Measurements from ENCODE around the gene STX8.
"Not testable (repeated sequence)": the region's sequence is repeated elsewhere in the genome, so short reads cannot be mapped to it uniquely, and the experiment has no call there.

The STX8 gene

DNA sequence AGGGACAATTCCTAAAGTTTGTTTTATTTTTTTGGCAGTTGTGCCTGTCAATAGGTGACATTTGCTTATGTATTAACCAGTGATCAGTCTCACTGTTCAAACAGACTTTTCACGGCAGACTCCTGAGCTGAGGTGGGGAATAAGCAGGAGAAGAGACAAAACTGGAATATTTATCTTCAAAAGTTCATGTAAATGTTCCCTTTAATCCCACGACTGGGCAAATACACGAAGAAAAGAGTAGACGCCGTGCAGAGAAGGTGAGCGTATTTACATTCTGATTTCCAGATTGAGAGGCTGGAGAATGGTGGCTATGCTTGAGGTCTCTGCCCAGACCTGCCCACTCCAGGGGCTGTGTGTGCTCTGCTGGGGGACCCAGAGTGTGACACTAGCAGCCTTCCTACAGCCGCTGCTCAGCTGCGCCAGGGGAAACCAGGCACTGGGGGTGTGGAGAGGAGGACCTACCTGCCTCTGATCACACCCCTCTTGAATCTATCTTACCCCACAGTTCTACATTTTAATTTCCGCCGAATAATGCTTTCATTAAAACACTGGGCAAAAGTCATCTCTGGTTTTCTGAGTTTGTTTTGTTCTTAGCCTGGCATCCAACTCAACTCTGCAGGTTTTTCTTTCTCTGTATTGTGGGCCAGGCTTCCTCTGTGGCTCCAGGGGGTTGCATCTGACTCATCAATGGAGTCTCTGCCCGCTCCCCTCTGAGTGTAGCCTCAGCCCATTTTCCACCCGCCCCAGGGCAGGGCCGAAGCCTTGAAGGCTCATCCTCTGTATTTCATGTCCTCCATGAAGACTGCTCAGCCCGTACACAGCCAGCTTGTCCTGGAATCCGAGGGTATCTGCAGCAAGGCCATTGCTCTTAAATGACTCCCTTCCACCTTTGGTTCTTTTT lies 317.3 kb downstream of the STX8 start:
- DNase-seq (ENCODE audit: low spot score), result no peak

DNA sequence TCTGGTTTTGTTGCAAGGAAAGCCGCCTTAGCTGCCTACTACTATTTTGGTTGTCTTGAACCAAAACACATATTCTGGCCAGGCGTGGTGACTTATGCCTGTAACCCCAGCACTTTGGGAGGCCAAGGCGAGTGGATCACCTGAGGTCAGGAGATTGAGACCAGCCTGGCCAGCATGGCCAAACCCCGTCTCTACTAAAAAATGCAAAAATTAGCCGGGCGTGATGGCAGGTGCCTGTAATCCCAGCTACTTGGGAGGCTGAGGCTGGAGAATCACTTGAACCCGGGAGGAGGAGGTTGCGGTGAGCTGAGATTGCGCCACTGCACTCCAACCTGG lies 318.0 kb downstream of the STX8 start:
- in situ Hi-C loops (cut with MboI; ENCODE audit: low sequenced_read_pairs, unreplicated experiment), result not testable (repeated sequence)

More for the DNA sequence above, 317.3 kb downstream of the STX8 start:
- in situ Hi-C loops (cut with MboI; ENCODE audit: low sequenced_read_pairs, unreplicated experiment), result no loop called here
- TF ChIP-seq, protein P1, sequence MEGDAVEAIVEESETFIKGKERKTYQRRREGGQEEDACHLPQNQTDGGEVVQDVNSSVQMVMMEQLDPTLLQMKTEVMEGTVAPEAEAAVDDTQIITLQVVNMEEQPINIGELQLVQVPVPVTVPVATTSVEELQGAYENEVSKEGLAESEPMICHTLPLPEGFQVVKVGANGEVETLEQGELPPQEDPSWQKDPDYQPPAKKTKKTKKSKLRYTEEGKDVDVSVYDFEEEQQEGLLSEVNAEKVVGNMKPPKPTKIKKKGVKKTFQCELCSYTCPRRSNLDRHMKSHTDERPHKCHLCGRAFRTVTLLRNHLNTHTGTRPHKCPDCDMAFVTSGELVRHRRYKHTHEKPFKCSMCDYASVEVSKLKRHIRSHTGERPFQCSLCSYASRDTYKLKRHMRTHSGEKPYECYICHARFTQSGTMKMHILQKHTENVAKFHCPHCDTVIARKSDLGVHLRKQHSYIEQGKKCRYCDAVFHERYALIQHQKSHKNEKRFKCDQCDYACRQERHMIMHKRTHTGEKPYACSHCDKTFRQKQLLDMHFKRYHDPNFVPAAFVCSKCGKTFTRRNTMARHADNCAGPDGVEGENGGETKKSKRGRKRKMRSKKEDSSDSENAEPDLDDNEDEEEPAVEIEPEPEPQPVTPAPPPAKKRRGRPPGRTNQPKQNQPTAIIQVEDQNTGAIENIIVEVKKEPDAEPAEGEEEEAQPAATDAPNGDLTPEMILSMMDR (IDR thresholded peaks at IDR 0.05; ENCODE audit: borderline replicate concordance, control extremely low read depth, extremely low read depth, insufficient read depth, missing control alignments), result no peak

DNA sequence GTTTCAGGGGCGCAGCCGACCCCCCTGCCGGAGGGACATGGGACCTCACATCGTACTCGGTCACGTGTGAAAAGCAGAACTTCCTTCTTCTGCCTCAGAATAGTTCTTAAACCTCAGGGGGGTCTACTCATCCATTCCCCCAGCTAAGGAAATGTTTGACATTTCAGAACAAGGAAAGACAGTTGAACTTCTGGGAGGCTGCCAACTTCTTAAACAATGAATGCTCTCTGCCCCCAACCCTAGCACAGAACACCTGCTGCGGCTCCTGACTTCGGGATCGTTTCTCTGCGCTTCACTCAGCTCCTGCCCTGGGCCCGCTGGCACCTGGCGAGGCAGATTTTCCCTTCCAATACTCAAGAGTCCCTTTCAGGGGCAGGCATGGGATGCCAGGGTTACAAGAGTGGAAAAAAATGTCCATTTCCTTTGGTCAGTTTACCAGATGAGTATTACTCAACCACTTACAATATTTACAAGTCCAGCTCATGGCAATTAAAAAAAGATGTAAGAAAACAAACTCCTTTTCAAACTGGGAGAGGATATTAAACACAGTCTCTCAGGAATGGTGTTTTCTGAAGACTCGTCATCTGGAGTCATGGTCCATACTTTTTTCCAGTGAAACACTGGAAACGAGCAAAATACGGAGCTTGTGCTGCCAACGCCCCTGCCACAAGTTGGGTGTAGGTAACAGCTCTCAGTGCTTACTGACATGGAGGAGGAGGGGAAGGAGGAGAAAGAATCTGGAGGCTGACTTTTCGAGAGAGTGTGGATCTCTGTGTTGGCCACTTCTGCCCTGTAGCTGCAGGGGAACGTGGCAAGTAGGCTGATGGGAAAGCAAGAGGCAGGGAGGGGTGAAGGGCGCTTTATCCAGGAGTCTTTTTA lies 318.6 kb downstream of the STX8 start:
- no peak for DNase-seq (ENCODE audit: low spot score)
- TF ChIP-seq, protein P1 (IDR thresholded peaks at IDR 0.05; ENCODE audit: borderline replicate concordance, control extremely low read depth, extremely low read depth, insufficient read depth, missing control alignments), result no peak
- in situ Hi-C loops (cut with MboI; ENCODE audit: low sequenced_read_pairs, unreplicated experiment), result no loop called here

More for the DNA sequence above, 318.0 kb downstream of the STX8 start:
- DNase-seq (ENCODE audit: low spot score), result not testable (repeated sequence)

DNA sequence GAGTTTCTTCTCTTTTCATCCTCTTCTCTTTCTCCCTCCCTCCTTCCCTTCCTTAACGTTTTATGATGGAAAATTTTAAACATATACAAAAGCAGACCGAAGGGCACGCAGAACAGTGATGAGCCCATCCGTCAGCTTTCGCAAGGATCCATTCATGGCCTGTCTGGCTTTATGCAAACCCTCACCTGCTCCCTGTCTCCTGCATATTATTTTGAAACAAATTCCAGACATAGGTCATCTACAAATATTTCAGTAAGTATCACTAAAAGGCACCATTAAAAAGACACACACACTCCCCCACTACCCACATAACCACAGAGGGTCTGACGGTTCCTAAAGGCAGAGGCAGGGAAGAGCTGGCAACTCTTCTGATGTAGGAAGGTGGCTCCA lies 319.3 kb downstream of the STX8 start:
- no peak for DNase-seq (ENCODE audit: low spot score)
- TF ChIP-seq, protein P1 (IDR thresholded peaks at IDR 0.05; ENCODE audit: borderline replicate concordance, control extremely low read depth, extremely low read depth, insufficient read depth, missing control alignments), result no peak
- in situ Hi-C loops (cut with MboI; ENCODE audit: low sequenced_read_pairs, unreplicated experiment), result no loop called here

DNA sequence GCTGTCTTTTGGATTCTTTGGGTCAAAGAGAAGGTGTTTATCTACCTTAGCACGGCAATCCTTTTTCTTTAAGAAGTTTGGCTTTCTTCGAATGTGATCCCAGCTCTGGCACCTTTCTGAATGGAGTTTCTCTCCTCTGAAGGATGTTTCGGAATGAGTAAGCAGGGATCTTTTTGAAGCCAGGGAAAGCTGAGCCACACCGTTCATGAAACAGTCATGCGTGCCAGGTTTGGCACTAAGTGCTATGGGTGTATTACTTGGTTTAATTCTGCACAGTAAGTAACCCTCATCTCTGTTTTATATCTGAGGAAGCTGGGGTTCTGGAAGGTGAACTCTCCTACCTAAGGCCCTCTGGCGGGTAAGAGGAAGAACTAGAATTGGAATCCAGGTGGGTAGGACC lies 319.8 kb downstream of the STX8 start:
- DNase-seq (ENCODE audit: low spot score), result no peak
- in situ Hi-C loops (cut with MboI; ENCODE audit: low sequenced_read_pairs, unreplicated experiment), result no loop called here
- TF ChIP-seq, protein P1 (IDR thresholded peaks at IDR 0.05; ENCODE audit: borderline replicate concordance, control extremely low read depth, extremely low read depth, insufficient read depth, missing control alignments), result no peak

DNA sequence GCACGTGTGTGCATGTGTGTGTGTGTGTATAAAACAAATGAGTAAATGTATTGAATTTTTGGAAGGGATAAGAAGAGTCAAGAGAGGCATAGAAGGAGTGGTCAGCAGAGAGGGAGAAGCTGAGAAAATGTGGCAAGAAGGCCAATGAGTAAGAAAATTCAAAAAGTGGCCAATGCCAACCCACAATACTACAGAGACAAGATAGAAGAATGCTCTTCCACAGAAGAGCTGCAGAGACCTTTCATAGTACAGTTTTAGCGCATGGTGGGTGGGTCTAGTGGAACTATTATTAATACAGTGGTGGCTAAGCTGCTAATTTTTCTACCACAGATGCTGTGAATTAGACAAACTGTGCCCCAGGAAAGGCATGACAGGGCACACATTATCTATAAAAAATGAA lies 320.8 kb downstream of the STX8 start:
- in situ Hi-C loops (cut with MboI; ENCODE audit: low sequenced_read_pairs, unreplicated experiment), result no loop called here
- DNase-seq (ENCODE audit: low spot score), result no peak
- TF ChIP-seq, protein P1 (IDR thresholded peaks at IDR 0.05; ENCODE audit: borderline replicate concordance, control extremely low read depth, extremely low read depth, insufficient read depth, missing control alignments), result no peak

DNA sequence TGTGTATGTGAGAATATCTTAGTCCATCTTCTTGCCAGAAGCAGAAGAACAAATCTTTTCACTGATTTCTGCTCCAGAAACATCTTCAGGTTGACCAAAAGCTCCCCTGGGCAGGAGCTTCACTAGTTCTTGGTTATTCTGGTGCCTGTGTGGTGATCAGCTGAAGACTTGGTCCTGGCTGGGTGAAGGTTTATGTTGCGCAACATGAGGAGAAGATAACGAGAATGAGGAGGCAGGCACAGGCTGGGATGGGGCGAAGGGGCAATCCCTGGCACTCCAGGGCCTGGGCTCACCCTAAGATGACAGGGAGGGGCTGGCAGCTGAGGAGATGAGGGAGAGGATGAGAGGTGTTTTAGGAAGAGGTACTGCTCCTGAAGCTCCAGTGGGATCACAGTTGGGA lies 322.3 kb downstream of the STX8 start:
- DNase-seq (ENCODE audit: low spot score), result no peak
- TF ChIP-seq, protein P1 (IDR thresholded peaks at IDR 0.05; ENCODE audit: borderline replicate concordance, control extremely low read depth, extremely low read depth, insufficient read depth, missing control alignments), result no peak
- in situ Hi-C loops (cut with MboI; ENCODE audit: low sequenced_read_pairs, unreplicated experiment), result no loop called here
